ENCODE results near the gene GAA.

Gene GAA

GRCh38 chr17:80070375-80071115 lies 30.8 kb upstream of the GAA start:
- in situ Hi-C loops (cut with MboI; ENCODE audit: low pct_unique_long_range_greater_than_20kb, low sequenced_read_pairs, unreplicated experiment) = no loop called here
- DNase-seq (ENCODE audit: low spot score) = no peak
- TF ChIP-seq CTCF (IDR thresholded peaks at IDR 0.05; ENCODE audit: extremely low read depth, insufficient read depth, missing control alignments) = no peak

GRCh38 chr17:80071116-80071841 lies 30.1 kb upstream of the GAA start:
- in situ Hi-C loops (cut with MboI; ENCODE audit: low pct_unique_long_range_greater_than_20kb, low sequenced_read_pairs, unreplicated experiment) = no loop called here
- no peak for TF ChIP-seq CTCF (IDR thresholded peaks at IDR 0.05; ENCODE audit: extremely low read depth, insufficient read depth, missing control alignments)
- DNase-seq (ENCODE audit: low spot score) = no peak

- in situ Hi-C loops (cut with MboI; ENCODE audit: low pct_unique_long_range_greater_than_20kb, low sequenced_read_pairs, unreplicated experiment) = no loop called here
- TF ChIP-seq CTCF (IDR thresholded peaks at IDR 0.05; ENCODE audit: extremely low read depth, insufficient read depth, missing control alignments) = no peak
- no peak for DNase-seq (ENCODE audit: low spot score)
These were observed 29.0 kb upstream of the GAA start for GRCh38 chr17:80072410-80072809.

GRCh38 chr17:80080081-80080480 lies 21.3 kb upstream of the GAA start:
- no peak for DNase-seq (ENCODE audit: low spot score)
- TF ChIP-seq CTCF (IDR thresholded peaks at IDR 0.05; ENCODE audit: extremely low read depth, insufficient read depth, missing control alignments) = no peak
- in situ Hi-C loops (cut with MboI; ENCODE audit: low pct_unique_long_range_greater_than_20kb, low sequenced_read_pairs, unreplicated experiment) = no loop called here

GRCh38 chr17:80081596-80081995 lies 19.8 kb upstream of the GAA start:
- DNase-seq (ENCODE audit: low spot score) = no peak
- in situ Hi-C loops (cut with MboI; ENCODE audit: low pct_unique_long_range_greater_than_20kb, low sequenced_read_pairs, unreplicated experiment) = no loop called here
- no peak for TF ChIP-seq CTCF (IDR thresholded peaks at IDR 0.05; ENCODE audit: extremely low read depth, insufficient read depth, missing control alignments)

- peak; percentile 85 for DNase-seq (ENCODE audit: low spot score)
- TF ChIP-seq CTCF (IDR thresholded peaks at IDR 0.05; ENCODE audit: extremely low read depth, insufficient read depth, missing control alignments) = peak; percentile 81
- in situ Hi-C loops (cut with MboI; ENCODE audit: low pct_unique_long_range_greater_than_20kb, low sequenced_read_pairs, unreplicated experiment) = no loop called here
These were observed 18.8 kb upstream of the GAA start for GRCh38 chr17:80082403-80083135.
